Measurements from ENCODE around the gene PERM1. TPM values are rescaled to one million over a fixed set of nuclear protein-coding genes. Genes with fewer than 3 reads are reported as not detected.
A peak's percentile ranks its signal among the peaks of the same experiment; 100 is the strongest.

Gene PERM1
- total RNA-seq, 1 donor, result not detected

DNA sequence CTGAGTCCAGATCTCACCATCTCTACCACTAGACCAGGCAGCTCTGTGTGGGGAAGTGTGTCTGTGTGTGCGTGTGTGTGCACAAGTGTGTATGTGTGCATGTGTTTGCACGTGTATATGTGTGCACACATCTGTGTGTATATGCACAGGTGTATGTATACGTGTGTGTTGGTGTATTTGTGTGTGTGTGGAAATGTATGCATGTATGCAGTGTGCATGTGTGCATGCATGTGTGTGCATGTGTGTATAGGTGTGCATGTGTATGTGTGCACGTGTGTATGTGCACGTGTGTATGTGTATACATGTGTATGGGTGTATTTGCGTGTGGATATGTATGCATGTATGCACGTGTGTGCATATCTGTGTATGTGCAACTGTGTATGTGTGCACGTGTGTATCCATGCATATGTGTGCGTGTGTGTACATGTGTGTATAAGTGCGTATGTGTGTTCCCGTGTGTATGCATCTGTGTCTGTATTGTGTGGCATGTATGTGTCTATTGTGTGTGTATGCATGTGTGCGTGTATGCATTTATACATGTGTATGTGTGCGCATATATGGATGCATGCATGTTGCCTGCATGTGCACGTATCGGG is 12.5 kb downstream of the PERM1 start:
- TF ChIP-seq, protein P1, sequence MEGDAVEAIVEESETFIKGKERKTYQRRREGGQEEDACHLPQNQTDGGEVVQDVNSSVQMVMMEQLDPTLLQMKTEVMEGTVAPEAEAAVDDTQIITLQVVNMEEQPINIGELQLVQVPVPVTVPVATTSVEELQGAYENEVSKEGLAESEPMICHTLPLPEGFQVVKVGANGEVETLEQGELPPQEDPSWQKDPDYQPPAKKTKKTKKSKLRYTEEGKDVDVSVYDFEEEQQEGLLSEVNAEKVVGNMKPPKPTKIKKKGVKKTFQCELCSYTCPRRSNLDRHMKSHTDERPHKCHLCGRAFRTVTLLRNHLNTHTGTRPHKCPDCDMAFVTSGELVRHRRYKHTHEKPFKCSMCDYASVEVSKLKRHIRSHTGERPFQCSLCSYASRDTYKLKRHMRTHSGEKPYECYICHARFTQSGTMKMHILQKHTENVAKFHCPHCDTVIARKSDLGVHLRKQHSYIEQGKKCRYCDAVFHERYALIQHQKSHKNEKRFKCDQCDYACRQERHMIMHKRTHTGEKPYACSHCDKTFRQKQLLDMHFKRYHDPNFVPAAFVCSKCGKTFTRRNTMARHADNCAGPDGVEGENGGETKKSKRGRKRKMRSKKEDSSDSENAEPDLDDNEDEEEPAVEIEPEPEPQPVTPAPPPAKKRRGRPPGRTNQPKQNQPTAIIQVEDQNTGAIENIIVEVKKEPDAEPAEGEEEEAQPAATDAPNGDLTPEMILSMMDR (IDR thresholded peaks at IDR 0.05; ENCODE audit: insufficient read depth, low read length), result no peak
- no peak for DNase-seq (ENCODE audit: low read depth)
- no peak overlapping the region for H3K4me3 ChIP-seq (ENCODE audit: low read depth, low read length)

DNA sequence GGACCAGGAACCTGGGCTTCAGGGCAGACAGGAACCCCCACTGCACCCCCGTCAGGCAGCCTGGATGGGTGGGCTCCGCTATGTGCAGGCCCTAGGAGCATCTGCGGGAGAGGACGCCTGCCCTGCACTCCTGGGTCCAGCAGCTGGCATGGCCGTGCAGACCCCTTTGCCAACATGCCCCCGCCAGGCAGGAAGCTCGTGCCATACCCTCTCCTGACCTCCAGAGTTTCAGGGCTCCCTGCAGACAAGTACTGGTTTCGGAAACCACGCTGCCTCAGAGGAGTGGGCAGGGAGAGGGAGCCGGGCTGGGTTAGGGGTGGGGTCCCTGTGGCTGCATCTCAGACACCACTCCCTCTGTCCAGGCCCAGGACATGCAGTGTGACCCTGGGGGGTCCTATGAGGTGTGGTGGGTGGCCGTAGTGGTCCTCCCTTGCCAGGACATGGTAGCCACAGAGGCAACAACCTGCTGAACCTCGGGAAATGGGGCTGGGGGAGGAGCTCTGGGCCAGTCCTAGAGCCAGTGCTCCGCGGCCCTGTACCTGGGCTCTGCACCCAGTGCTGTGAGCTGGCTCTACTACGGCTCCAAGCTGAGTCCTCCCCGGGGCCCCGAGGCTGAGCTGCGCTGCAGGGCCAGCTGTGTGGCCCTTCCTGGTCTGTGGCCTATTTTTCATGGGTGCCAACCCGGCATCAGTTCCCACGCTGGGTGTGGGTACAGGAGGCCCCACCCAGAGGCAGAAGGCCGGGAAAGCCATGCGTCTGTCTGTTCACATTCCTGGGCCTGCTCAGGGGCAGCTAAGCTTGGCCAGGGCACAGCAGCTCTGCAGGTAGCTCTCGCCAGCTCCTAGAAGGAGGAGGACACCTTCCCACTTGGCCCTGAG is 14.2 kb downstream of the PERM1 start:
- H3K4me3 ChIP-seq (ENCODE audit: low read depth, low read length), result no peak overlapping the region
- TF ChIP-seq, protein P1 (IDR thresholded peaks at IDR 0.05; ENCODE audit: insufficient read depth, low read length), result no peak
- DNase-seq (ENCODE audit: low read depth), result no peak

DNA sequence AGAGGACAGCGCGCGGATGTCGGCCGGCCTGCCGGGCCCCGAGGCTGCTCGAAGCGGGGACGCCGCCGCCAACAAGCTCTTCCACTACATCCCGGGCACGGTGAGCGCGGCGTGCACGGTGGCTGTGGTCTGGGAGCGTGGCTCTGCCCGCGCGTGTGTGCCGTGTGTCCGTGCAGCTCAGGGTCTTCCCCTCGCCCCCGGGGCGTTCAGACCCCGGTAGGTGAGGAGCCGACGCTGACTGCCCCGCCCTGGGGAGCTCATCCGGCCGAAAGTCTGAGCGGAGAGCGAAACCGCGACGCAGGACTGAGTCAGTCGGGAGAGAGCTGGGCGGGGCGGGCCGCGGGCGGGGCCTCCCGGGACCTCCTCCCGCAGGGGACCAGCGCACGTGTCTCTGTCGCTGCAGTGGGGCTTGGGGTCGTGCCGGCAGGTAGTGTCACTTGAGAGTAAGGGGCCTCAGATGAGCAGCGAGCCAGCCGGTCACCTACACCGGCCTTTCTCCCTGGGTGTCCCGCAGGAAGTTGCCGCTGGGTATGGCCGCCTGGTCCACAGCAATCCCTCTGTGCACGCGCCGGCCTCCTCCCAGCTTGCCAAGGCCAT is 15.1 kb downstream of the PERM1 start:
- H3K4me3 ChIP-seq (ENCODE audit: low read depth, low read length), result peak overlapping the region; percentile 75
- peak; percentile 35 for DNase-seq (ENCODE audit: low read depth)
- TF ChIP-seq, protein P1 (IDR thresholded peaks at IDR 0.05; ENCODE audit: insufficient read depth, low read length), result no peak

DNA sequence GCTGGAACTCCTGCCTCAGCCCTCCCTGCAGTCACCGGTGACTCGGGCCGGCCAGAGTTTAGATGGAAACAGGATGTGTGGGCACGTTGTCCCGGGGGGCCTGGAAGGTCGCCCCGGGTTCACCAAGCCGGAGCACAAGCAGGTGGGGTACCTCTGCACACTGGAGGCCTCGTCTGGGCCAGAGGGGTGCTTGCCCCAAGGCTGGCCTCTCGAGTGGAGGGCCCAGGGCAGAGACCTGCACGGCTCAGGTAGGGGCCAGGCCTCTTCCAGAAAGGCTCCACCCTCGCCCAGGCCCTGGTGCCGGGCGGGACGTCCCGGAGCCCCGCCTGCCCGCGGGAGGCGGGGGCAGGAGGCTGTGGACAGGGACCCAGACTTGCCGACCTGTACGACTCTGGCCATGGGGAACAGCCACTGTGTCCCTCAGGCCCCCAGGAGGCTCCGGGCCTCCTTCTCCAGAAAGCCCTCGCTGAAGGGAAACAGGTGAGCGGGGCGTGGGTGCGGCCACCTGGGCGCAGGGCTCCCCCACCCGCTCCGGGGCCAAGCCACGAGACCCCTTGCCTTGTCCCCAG is 15.7 kb downstream of the PERM1 start, which contains the start of gene PLEKHN1:
TSS of gene PLEKHN1 (plus strand) at position 348 of the 569 bp plus-strand sequence. CDS start at position 398, 50 bp downstream.
- peak within 1 kb of the TSS; percentile 75 for H3K4me3 ChIP-seq (ENCODE audit: low read depth, low read length)
- no peak for DNase-seq (ENCODE audit: low read depth)
- TF ChIP-seq, protein P1 (IDR thresholded peaks at IDR 0.05; ENCODE audit: insufficient read depth, low read length), result no peak

DNA sequence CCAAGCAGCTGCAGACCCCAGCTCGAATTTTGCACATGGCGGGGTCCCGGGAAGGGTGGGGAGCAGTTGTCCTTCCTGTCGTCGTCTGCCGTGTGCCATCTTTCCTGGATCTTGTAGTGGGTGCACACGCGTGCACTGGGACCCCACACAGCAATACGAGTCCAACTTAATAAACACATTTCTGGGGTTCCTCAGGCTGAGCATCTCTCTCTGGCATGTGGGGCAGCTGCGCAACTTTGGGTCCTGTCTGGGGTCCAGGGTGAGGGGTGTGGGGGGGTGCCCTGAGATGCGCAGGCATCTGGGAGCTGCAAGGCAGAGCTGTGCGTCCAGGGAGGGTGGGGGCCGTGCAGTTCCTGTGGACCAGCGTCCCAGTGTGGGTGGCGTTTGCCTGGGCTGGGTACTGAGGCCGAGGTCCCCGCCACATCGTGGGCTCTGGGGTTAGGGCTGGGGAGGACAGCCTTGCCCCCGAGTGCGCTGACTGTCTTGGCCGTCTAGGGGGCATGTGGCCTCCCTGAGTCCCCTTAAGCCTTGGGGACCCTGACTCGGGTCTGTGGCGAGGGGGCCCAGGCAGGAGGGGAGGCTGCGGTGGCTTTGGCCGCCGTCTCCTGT is 16.3 kb downstream of the PERM1 start:
- H3K4me3 ChIP-seq (ENCODE audit: low read depth, low read length), result no peak overlapping the region
- TF ChIP-seq, protein P1 (IDR thresholded peaks at IDR 0.05; ENCODE audit: insufficient read depth, low read length), result no peak
- DNase-seq (ENCODE audit: low read depth), result no peak
